Measurements from ENCODE around the gene VPS16.

- TF ChIP-seq CTCF (IDR thresholded peaks at IDR 0.05) (no peak), POLR2A (IDR thresholded peaks at IDR 0.05) (no peak)
Measured at GRCh38 chr20:2805689-2806350, 34.7 kb upstream of the VPS16 start.
